Activated CD4-positive, alpha-beta T cell treated with anti-CD3 and anti-CD28 coated beads for 36 hours (primary cell): ENCODE results near the gene CFAP43. TPM values are rescaled to one million over a fixed set of nuclear protein-coding genes. Genes with fewer than 3 reads are reported as not detected.
A peak's percentile ranks its signal among the peaks of the same experiment; 100 is the strongest.

Experiments
- ATAC-seq: fragments of 200-7000 bp; cut with Tn5 transposase; one replicate; pipeline ENCODE4 v1.10.0; 2021; ENCODE audit warnings: mild to moderate bottlenecking, moderate library complexity
- CTCF ChIA-PET: fragments of 350-600 bp; sonication (Branson Sonifier 250); formaldehyde crosslinking; loops from one replicate; lab custom pipeline; 2021; ENCODE audit warnings: antibody characterized with exemption; lab: Charles Lee
- POLR2A ChIA-PET: fragments of 350-600 bp; sonication (Branson Sonifier 250); formaldehyde crosslinking; loops from one replicate; lab custom pipeline; 2021; ENCODE audit warnings: antibody characterized with exemption, inconsistent platforms; lab: Charles Lee
- DNase-seq: peaks from one replicate; pipeline ENCODE4 v3.0.0-alpha.2; 2020
- H3K27ac Mint-ChIP-seq: one replicate; pipeline ENCODE4 v1.8.0; 2021; ENCODE audit warnings: mixed read lengths
- H3K27me3 Mint-ChIP-seq: one replicate; pipeline ENCODE4 v1.8.0; 2021; ENCODE audit warnings: mixed read lengths
- H3K36me3 Mint-ChIP-seq: one replicate; pipeline ENCODE4 v1.8.0; 2021; ENCODE audit warnings: low read depth, mixed read lengths
- H3K4me1 Mint-ChIP-seq: one replicate; pipeline ENCODE4 v1.8.0; 2021; ENCODE audit warnings: mixed read lengths
- H3K4me3 Mint-ChIP-seq: one replicate; pipeline ENCODE4 v1.8.0; 2021; ENCODE audit warnings: mild to moderate bottlenecking, moderate library complexity, mixed read lengths
- H3K9me3 Mint-ChIP-seq: one replicate; pipeline ENCODE4 v1.8.0; 2021; ENCODE audit warnings: low read depth, mixed read lengths
- intact Hi-C, 2 experiments: fragments of 100-400 bp; cut with DNase I in 1 of 2; cut with micrococcal nuclease in 1 of 2; formaldehyde crosslinking; loops; one replicate each; pipeline versions ENCODE4 v1.14.2 to v1.15.1; 2022 to 2024; cut with DNase I, micrococcal nuclease
- total RNA-seq, 2 experiments: library from RNA; stranded (reverse); gene quantifications; one replicate each; pipeline ENCODE4 v1.2.3, GENCODE V29; 2021

CFAP43 gene
- total RNA-seq, 2 experiments from 2014 or later = 0.09 TPM

GRCh38 chr10:104232613-104233102, 494 bp upstream of the CFAP43 start:
- Mint-ChIP-seq H3K9me3 (peaks cover 10% of the 10 kb centered on the region), H3K4me3 (peak overlapping the region; percentile 78), H3K36me3 (no peaks in the 10 kb centered on the region), H3K27ac (peak overlapping the region; percentile 21), H3K4me1 (peaks cover 5% of the 10 kb centered on the region), H3K27me3 (peaks cover 14% of the 10 kb centered on the region)
- CTCF ChIA-PET = interaction anchor here (0.5 to 2.0 kb wide), 4 partner anchors 22 to 293 kb away, joined by 3 to 6 read pairs (median 3); no protein-coding TSS in a partner anchor
- peak; percentile 24 for ATAC-seq
- POLR2A ChIA-PET = no interaction called here
- intact Hi-C loops = loop anchor here (1.0 to 2.0 kb wide), 7 partner anchors 22 to 314 kb away; partner anchors contain the start of genes GSTO1 (in 2 of the 2), CFAP58 (in 1 of the 2), GSTO2 (in 1 of the 2) and STN1 (in 1 of the 2)
- DNase-seq = no peak

- Mint-ChIP-seq H3K4me3 (no peak overlapping the region), H3K9me3 (peaks cover 4% of the 10 kb centered on the region), H3K36me3 (no peaks in the 10 kb centered on the region), H3K27ac (no peak overlapping the region), H3K4me1 (peaks cover 5% of the 10 kb centered on the region), H3K27me3 (peaks cover 2% of the 10 kb centered on the region)
- POLR2A ChIA-PET = interaction anchor here (0.7 kb wide), 1 partner anchor 22 kb away, joined by 6 read pairs; no protein-coding TSS in a partner anchor
- no peak for ATAC-seq
- intact Hi-C loops = no loop called here
- CTCF ChIA-PET = interaction anchor here (1.6 kb wide), 1 partner anchor 45 kb away, joined by 4 read pairs; no protein-coding TSS in a partner anchor
- no peak for DNase-seq
Observed at GRCh38 chr10:104230490-104230889, 1.7 kb downstream of the CFAP43 start.

GRCh38 chr10:104223304-104223703, 8.9 kb downstream of the CFAP43 start:
- ChIA-PET CTCF (no interaction called here), POLR2A (no interaction called here)
- ATAC-seq (no peak), DNase-seq (no peak)
- no peak overlapping the region for H3K4me3 Mint-ChIP-seq
- H3K4me1 Mint-ChIP-seq = no peaks in the 10 kb centered on the region
- H3K27me3 Mint-ChIP-seq = peaks cover 12% of the 10 kb centered on the region
- H3K27ac Mint-ChIP-seq = no peak overlapping the region
- intact Hi-C loops = no loop called here
- H3K9me3 Mint-ChIP-seq = no peaks in the 10 kb centered on the region
- no peaks in the 10 kb centered on the region for H3K36me3 Mint-ChIP-seq

- DNase-seq = no peak
- POLR2A ChIA-PET = no interaction called here
- Mint-ChIP-seq H3K27me3 (peaks cover 10% of the 10 kb centered on the region), H3K36me3 (no peaks in the 10 kb centered on the region), H3K4me1 (no peaks in the 10 kb centered on the region), H3K27ac (no peak overlapping the region), H3K4me3 (no peak overlapping the region), H3K9me3 (no peaks in the 10 kb centered on the region)
- CTCF ChIA-PET = interaction anchor here (0.9 kb wide), 1 partner anchor 10 kb away, joined by 3 read pairs; no protein-coding TSS in a partner anchor
- no peak for ATAC-seq
- intact Hi-C loops = no loop called here
Observed at GRCh38 chr10:104220522-104220921, 11.6 kb downstream of the CFAP43 start.

GRCh38 chr10:104218751-104219150, 13.4 kb downstream of the CFAP43 start:
- H3K27me3 Mint-ChIP-seq = peaks cover 10% of the 10 kb centered on the region
- DNase-seq (no peak), ATAC-seq (no peak)
- no peaks in the 10 kb centered on the region for H3K4me1 Mint-ChIP-seq
- ChIA-PET POLR2A (no interaction called here), CTCF (no interaction called here)
- no peaks in the 10 kb centered on the region for H3K36me3 Mint-ChIP-seq
- H3K27ac Mint-ChIP-seq = no peak overlapping the region
- H3K4me3 Mint-ChIP-seq = no peak overlapping the region
- intact Hi-C loops = no loop called here
- no peaks in the 10 kb centered on the region for H3K9me3 Mint-ChIP-seq

GRCh38 chr10:104216631-104217030, 15.5 kb downstream of the CFAP43 start:
- POLR2A ChIA-PET = interaction anchor here (0.6 kb wide), 1 partner anchor 412 kb away, joined by 3 read pairs; no protein-coding TSS in a partner anchor
- no peaks in the 10 kb centered on the region for H3K36me3 Mint-ChIP-seq

GRCh38 chr10:104209575-104210198, 22.5 kb downstream of the CFAP43 start:
- Mint-ChIP-seq H3K27me3 (peaks cover 9% of the 10 kb centered on the region), H3K4me3 (no peak overlapping the region), H3K9me3 (no peaks in the 10 kb centered on the region), H3K27ac (no peak overlapping the region), H3K4me1 (no peaks in the 10 kb centered on the region), H3K36me3 (no peaks in the 10 kb centered on the region)
- CTCF ChIA-PET = interaction anchor here (0.8 to 1.7 kb wide), 4 partner anchors 11 to 497 kb away, joined by 3 to 7 read pairs (median 4); no protein-coding TSS in a partner anchor
- POLR2A ChIA-PET = no interaction called here
- DNase-seq (peak; percentile 58), ATAC-seq (peak; percentile 42)
- intact Hi-C loops = loop anchor here (1.0 to 10.0 kb wide), 3 partner anchors 162 to 321 kb away; no protein-coding TSS in a partner anchor

More at GRCh38 chr10:104216631-104217030, 15.5 kb downstream of the CFAP43 start:
- H3K4me1 Mint-ChIP-seq = no peaks in the 10 kb centered on the region
- intact Hi-C loops = no loop called here
- DNase-seq (no peak), ATAC-seq (no peak)
- no peak overlapping the region for H3K4me3 Mint-ChIP-seq
- H3K27me3 Mint-ChIP-seq = peaks cover 10% of the 10 kb centered on the region
- CTCF ChIA-PET = no interaction called here
- no peaks in the 10 kb centered on the region for H3K9me3 Mint-ChIP-seq
- no peak overlapping the region for H3K27ac Mint-ChIP-seq

GRCh38 chr10:104208730-104209129, 23.4 kb downstream of the CFAP43 start:
- CTCF ChIA-PET = no interaction called here
- no peak for DNase-seq
- Mint-ChIP-seq H3K4me3 (no peak overlapping the region), H3K4me1 (no peaks in the 10 kb centered on the region), H3K27me3 (peaks cover 11% of the 10 kb centered on the region), H3K27ac (no peak overlapping the region), H3K36me3 (no peaks in the 10 kb centered on the region), H3K9me3 (no peaks in the 10 kb centered on the region)
- POLR2A ChIA-PET = no interaction called here
- ATAC-seq = no peak
- intact Hi-C loops = loop anchor here (1.0 to 10.0 kb wide), 3 partner anchors 161 to 320 kb away; no protein-coding TSS in a partner anchor

- intact Hi-C loops = loop anchor here in 1 of 2 experiments (10.0 kb wide), 1 partner anchor 157 kb away; no protein-coding TSS in a partner anchor
- H3K4me1 Mint-ChIP-seq = no peaks in the 10 kb centered on the region
- H3K27ac Mint-ChIP-seq = no peak overlapping the region
- H3K4me3 Mint-ChIP-seq = no peak overlapping the region
- no peaks in the 10 kb centered on the region for H3K36me3 Mint-ChIP-seq
- H3K27me3 Mint-ChIP-seq = peaks cover 12% of the 10 kb centered on the region
- ChIA-PET CTCF (no interaction called here), POLR2A (no interaction called here)
- no peak for ATAC-seq
- H3K9me3 Mint-ChIP-seq = no peaks in the 10 kb centered on the region
- no peak for DNase-seq
Observed at GRCh38 chr10:104202231-104202630, 29.9 kb downstream of the CFAP43 start.

- intact Hi-C loops = loop anchor here in 1 of 2 experiments (10.0 kb wide), 1 partner anchor 157 kb away; no protein-coding TSS in a partner anchor
- CTCF ChIA-PET = interaction anchor here (0.6 to 0.7 kb wide), 2 partner anchors 51 to 173 kb away, joined by 3 to 5 read pairs; no protein-coding TSS in a partner anchor
- no peaks in the 10 kb centered on the region for H3K9me3 Mint-ChIP-seq
- H3K4me1 Mint-ChIP-seq = no peaks in the 10 kb centered on the region
- H3K4me3 Mint-ChIP-seq = no peak overlapping the region
- ATAC-seq (no peak), DNase-seq (no peak)
- peaks cover 12% of the 10 kb centered on the region for H3K27me3 Mint-ChIP-seq
- no peak overlapping the region for H3K27ac Mint-ChIP-seq
- POLR2A ChIA-PET = no interaction called here
- no peaks in the 10 kb centered on the region for H3K36me3 Mint-ChIP-seq
Observed at GRCh38 chr10:104201636-104202035, 30.5 kb downstream of the CFAP43 start.

GRCh38 chr10:104199567-104199966, 32.6 kb downstream of the CFAP43 start:
- DNase-seq (no peak), ATAC-seq (no peak)
- no peaks in the 10 kb centered on the region for H3K9me3 Mint-ChIP-seq
- no peaks in the 10 kb centered on the region for H3K4me1 Mint-ChIP-seq
- CTCF ChIA-PET = no interaction called here
- H3K27ac Mint-ChIP-seq = no peak overlapping the region
- H3K4me3 Mint-ChIP-seq = no peak overlapping the region
- POLR2A ChIA-PET = no interaction called here
- intact Hi-C loops = no loop called here
- H3K36me3 Mint-ChIP-seq = no peaks in the 10 kb centered on the region
- peaks cover 6% of the 10 kb centered on the region for H3K27me3 Mint-ChIP-seq
